HG02798 (cell line): ENCODE results near the gene PHC2.
"Not testable (repeated sequence)": the region's sequence is repeated elsewhere in the genome, so short reads cannot be mapped to it uniquely, and the experiment has no call there.

Experiments
- ATAC-seq: cut with Tn5 transposase; IDR thresholded peaks from one replicate; pipeline ENCODE4 v1.9.1; 2021; ENCODE audit warnings: mild to moderate bottlenecking; ENCODE audit not compliant: unreplicated experiment, poor library complexity

PHC2 gene

DNA sequence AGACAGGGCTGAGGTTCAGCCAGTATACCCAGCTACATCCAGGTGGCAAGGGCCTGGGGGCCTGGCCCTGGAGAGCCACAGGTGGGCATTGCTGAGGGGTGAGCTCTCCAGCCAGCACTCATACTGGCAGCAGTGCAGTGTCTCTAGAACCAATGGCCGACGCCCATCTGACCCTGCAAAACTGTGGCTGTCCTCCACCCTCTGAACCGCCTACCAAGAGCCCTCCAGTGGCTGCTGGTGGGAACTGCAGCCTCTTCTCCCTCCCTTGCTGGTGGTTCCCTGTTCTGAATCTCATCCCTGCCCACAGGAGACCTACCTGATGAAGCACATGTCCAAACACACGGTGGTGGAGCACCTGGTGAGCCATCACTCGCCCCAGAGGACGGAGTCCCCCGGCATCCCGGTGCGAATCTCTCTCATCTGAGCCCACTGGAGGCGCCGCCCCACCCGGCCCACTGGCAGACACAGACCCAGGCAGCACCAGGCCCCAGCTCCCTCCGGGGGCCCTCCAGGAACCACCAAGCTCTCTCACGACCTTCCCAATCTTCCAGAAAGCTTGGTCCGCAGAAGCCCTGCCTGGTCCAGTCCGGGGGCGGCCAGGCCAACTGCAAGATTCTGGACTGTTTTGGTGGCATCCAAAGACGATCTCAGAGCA, 132.1 kb downstream of the PHC2 start:
- no peak for ATAC-seq

DNA sequence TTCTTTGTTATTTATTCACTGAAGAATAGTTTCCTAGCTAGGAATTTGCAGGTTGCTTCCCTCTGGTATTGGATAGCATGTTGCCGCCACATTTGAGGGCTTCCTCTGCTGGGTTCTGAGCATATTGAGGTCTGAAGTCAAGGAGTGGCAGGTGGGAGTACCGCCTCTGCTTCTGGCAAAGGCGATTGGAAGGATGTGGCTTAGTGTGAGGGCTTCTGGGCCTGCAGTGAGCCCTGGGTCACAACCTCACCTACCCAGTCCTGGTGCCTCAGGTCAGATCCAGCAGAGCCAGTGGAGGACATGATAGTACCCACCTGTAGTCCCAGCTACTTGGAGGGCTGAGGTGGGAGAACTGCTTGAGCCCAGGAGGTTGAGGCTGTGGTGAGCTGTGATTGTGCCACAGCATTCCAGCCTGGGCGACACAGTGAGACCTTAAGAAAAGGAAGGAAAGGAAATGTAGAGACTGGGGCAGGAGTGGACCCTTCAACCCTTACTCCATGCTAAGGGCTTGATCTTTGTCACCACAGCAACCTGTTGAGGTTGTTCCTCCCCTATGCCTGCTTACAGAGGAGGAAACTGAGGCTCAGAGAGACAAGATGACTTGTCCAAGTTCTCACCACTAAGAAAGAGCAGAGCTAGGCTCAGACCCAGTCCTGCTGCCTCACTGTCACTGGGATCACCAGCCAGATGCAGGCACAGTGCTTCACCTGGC, 132.8 kb downstream of the PHC2 start:
- no peak for ATAC-seq

GRCh38 chr1:33296824-33297223, 134.1 kb downstream of the PHC2 start:
- ATAC-seq = no peak

DNA sequence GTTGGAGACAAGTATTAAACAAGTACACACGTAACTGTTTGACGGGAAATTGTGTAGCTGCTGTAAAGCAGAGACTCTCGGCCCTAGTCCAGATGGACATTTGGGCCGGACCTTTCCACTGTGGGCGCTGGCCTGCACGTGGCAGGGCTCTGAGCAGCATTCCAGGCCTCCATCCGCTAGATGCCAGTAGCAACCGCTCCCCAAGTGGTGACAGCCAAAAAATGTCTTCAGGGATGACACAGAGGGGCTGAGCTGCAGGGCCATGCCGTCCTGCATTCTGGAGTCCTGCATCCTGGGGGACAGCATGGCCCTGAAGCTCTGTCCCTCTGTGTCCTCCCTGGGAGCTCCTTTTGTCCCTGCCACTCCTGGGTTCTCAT, 134.8 kb downstream of the PHC2 start:
- ATAC-seq = no peak

DNA sequence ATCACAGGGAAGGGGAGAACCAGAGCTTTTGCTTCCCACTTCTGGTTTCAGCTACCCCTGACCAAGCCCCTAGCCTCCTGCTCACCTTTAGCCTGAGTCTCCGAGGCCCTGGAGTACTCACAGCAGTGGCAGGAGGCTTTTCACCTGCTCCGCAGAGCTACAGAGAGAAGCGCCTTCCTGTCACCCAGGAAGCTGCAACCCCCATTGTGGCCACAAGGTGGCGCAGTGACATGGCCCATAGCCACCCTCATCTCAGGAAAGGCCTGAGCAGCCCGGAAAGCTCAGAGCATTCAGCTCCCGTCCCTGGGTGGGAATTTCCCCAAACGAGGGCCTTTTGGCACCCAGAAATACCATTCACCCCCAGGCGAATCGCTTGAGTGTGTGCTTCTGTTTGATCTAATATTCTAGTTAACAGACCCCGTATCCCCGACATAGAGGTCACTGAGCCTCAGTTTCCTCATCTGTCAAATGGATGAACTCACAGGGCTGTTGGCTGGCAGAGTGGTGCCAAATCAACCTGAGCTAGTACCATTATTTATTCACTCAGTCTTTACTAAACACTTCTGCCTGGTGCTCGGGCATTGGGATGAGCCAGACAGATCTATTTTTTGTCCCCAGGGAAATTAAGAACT, 135.3 kb downstream of the PHC2 start:
- peak; percentile 85 for ATAC-seq

GRCh38 chr1:33295023-33295422, 135.9 kb downstream of the PHC2 start:
- ATAC-seq = no peak

GRCh38 chr1:33294071-33295010, 136.6 kb downstream of the PHC2 start:
- ATAC-seq = no peak

DNA sequence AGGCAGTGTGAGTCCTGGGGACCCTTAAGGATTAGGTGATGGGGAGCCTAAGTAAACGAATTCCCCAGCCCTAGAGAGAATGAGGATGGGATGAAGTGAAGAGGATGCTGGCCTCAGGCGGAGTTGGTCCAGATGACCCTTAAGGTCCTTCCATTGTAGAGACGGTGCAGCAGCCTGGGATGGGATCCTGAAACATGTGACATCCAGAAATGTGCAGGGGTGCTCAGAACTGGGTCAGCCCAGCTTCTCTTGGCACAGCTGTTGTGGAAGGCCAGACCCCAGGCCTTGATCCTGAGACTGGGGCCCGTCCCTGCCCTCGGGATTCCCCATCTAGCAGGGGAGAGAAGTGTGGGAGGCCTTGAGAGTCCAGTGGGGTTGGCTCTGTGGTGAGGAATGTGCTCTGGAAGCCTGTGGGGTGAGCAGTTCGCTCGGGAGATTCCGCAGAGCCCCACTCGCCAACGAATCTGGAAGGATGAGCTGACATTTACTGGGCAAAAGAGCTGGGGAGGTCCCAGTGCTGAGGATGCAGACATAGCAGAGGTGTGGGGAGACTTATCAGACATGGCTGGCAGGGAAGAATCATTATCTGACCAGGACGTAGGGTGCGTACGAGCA, 138.1 kb downstream of the PHC2 start:
- ATAC-seq = no peak

- ATAC-seq = not testable (repeated sequence)
These were observed 140.3 kb downstream of the PHC2 start for GRCh38 chr1:33290615-33291014.

- ATAC-seq = no peak
These were observed 141.1 kb downstream of the PHC2 start for GRCh38 chr1:33289858-33290154.

DNA sequence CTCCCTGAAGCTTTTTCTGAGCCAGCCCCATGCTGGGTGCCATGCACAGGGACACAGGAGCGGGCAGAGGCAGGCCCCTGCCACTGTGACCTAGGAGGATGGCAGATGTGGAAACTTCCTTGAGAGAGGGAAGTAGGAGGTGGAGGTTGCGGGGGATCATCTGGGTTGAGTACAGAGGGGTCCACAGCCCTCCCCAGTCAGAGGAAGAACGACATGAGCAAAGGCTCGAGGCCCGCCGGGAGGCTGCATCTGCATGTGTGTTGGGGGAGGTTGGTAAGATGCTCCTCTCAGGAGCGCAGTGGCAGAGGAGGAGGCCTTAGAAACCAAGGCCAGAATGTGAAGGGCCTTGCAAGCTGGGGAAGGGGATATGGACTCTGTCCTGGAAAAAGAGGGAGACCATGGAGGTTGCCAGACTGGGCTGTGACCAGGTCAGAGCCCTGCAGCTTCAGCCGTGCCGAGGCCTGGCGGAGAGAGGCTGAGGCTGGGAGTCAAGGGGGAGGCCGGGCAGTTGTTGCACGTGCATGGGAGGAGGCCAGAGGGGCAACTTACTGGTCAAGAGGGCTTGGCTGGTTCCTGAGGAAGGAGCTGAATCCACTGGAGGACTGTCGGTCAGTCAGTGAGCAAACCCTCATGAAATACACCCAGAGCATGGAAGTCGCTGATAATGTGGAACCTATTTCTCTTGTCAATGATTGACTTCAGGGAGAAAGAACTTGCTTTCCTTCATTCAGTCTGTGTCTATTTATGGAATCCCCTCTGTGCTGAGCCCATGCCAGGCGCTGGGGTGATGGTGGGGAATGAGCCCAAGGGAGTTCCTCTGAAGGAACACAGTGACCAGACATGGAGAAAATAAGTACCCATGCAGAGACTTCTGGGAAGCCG, 141.7 kb downstream of the PHC2 start:
- no peak for ATAC-seq

- ATAC-seq = no peak
These were observed 143.6 kb downstream of the PHC2 start for GRCh38 chr1:33287317-33287716.

DNA sequence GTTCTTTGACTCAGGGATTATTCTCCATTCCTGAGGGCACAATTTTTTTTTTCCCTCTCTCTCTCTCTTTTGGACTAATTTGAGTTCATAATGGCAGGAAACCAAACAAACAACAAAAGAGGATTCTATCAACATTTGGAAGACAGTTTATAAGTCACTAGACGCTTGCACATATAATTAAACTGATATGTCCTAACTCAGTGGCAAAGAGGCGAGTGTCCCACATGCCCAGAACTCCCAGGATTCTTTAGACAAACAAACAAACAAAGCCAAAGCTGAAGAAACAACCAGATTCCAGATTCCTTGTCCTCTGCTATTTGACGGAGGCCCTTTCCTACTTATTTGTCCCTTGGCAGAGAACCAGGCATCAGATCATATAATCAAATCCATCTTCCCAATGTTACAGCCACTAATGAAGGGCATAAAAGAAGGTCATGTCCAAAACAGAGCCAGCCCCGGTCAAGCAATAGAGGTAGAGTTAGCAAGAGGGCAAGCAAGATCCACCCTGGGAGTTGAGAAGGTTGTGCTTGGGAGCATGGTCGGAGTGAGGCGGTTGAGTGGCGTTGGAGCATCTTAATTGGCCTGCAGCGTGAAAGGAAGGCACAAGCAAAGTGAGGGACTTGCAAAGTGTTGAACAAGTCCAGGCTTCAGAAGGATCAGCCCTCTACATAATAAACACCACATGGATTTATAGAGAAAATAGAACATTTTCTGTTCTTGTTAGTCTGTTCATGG, 144.3 kb downstream of the PHC2 start:
- ATAC-seq = no peak

- no peak for ATAC-seq
These were observed 146.8 kb downstream of the PHC2 start for GRCh38 chr1:33284049-33284448.

DNA sequence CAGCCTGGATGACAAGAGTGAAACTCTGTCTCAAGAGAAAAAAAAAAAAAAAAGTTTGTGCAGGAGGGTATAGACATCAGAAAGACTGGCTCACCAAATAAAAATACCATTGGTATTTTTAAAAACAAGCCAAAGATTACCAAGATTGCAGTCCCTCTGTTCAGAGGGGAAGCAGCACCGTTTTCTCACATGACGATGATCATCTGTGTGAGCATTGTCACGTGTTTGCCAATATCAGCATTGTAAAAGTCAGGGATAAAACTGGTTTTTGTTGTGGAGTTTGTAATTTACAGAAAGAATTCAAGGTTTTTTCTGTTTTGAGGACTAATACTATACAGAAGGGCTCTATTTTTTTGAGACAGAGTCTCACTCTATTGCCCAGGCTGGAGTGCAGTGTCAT, 148.1 kb downstream of the PHC2 start:
- no peak for ATAC-seq

- no peak for ATAC-seq
These were observed 149.2 kb downstream of the PHC2 start for GRCh38 chr1:33281554-33282303.

GRCh38 chr1:33280091-33280661, 150.7 kb downstream of the PHC2 start:
- ATAC-seq = no peak
